GM19328 (cell line): ENCODE measurements around the gene FLNB.

Experiments used
- ATAC-seq: cut with Tn5 transposase; IDR thresholded peaks from one replicate; pipeline ENCODE4 v1.9.1; 2021; ENCODE audit warnings: mild to moderate bottlenecking, moderate library complexity; ENCODE audit not compliant: unreplicated experiment

Gene FLNB

DNA sequence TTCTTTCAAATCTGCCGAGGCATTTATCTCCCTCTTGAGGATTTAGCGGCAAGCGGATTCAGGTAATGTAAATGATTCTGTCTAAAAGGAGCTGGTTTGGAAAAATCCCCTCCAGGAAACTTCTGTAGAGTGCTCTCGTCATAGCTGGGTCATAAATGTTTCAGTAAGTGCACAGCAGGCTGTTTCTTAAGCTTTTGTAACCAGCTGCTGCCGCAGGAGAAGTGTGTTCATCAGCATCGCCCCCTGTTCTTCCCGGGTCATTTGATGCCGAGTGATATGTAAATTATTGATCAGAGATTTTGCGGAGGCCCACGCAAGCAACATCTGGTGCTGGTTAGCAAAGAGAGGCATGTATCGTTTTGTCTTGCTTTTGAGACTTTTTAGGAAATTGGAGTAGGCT is 149.5 kb downstream of the FLNB start:
- no peak for ATAC-seq

DNA sequence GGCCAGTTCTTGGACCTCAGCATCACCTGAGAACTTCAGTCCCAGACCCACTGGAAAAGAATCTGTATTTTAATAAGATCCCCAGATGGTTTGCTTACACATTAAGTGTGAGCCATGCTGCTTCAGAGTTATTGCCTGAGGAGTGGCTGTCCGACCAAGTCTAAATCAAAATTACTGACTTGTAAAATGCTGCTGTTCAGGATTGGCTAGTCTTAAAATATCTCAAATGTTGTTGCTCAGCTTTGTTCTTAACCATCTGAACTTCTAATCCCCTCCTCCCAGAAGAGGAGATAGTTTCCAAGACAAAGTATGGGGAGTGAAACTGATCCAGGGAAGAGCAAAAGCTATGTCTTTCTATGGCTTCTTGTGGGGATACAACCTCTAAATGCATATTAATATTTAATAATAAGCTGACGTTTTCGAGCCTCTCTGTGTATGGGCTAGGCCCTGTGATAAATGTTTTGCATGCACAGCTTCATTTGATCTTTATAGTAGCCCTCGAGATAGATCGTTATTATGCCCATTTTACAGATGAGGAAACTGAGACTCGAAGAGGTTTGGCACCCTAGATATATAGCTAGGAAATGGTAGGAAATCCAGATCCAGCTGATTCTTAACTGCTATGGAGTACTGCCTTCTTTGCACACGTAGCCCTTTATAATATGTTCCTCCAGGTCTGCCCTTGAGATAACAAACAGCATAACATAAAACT is 150.4 kb downstream of the FLNB start:
- no peak for ATAC-seq

DNA sequence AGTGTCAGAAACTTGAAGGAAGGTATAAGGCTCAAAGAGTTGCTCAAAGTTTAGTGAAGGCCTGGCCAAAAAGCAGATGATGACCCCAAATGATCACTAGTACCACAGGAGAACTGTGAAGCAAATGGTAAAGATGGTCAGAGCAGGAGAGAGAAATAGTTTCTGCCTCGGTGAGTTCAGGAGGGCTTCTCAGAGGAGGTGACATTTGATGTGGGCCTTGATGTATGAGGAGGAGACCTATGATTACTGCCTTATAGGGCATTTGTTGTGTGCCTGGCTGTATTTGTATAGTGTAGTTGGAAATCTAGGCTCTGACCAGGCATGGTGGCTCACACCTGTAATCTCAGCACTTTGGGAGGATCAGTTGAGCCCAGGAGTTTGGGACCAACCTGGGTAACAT is 152.2 kb downstream of the FLNB start:
- ATAC-seq = no peak

DNA sequence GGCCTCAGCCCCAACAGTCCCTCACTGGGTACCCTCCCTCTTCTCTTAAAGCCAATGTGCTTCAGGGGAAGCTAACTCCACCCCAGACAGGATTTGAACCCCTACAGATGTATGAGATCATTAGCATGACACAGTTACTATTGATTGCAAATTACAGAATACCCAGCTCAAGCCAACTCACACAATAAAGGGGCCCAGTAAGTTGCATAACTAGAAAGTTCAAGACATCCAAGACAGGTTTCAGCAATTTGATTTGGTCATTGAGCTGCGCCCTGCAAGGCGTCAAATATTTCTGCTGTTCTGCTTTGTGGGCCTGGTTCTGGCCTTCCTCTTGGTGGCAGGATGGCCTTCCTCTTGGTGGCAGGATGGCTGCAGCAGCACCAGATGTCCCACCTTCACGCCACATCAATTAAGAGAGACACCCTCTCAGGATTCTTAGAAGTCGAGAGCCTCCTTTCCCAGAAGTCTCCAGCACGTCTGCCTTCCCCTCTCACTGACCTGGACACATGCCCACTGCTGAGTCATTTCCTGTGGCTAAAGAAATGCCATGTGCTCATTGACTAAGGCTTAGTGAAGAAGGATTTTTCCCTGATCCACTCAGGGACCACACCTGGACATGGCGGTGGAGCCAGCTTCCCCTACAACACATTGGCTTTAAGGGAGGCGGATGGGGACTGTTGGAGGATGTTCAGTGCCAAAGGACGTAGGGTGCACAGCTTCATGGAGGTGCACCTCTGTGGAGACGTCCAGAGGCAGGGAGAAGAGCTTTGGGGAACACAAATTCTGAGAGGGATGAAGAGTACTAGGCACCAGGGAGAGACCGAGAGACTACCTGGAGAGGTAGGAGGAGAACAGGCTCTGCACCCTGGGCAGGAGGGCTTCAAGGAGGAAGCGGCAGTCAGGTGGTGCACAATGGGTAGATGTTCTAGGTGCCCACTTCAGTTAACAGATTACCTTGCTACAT is 153.5 kb downstream of the FLNB start:
- ATAC-seq = no peak

DNA sequence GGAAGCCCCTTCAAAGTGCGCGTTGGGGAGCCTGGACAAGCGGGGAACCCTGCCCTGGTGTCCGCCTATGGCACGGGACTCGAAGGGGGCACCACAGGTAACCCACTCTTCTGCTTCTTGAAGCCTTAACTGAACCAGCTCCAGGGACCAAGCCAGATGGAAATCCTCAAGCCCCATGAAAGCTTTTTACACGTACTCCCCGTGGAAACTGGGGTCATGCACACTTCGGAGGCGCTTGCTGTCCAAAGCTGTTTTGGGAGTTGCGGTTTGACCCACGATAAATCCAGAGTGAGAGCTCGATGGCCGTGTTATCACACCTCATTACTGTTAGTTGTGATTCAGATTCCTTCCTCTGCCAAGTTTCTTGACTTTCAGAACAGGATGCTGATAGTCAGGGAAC is 155.0 kb downstream of the FLNB start:
- ATAC-seq = no peak

DNA sequence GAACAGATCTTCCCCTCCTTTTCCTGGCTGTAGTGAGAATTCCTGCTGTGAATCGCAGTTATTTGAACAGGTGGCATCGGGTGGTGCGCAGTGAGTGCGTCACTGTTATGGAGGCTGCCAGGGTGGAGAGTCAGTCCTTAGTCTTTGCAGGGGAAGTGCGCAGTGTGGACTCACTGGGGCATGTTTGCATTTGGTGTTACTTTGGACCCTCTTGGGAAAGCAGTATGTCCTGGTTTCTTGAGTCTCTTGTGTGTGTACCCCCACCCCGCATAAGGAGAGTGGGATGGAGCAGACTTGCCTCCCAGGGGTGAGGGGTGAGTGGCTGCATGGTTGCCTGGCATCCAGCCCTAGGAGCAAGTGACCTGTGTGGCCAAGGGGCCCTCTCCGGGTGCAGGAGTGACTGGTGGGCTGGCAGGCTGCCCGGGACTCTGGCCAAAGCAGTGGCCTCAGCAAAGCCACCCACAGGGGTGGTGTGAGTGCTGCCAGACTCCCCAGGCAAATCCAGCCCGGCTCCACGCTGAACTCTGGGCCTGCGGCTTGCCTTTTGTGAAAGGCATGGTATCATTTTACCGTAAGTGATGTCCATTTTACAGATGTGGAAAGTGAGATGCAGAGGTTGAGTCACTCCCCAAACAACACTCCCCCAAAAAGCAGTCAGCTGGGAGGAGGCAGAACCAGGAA is 156.1 kb downstream of the FLNB start:
- no peak for ATAC-seq

DNA sequence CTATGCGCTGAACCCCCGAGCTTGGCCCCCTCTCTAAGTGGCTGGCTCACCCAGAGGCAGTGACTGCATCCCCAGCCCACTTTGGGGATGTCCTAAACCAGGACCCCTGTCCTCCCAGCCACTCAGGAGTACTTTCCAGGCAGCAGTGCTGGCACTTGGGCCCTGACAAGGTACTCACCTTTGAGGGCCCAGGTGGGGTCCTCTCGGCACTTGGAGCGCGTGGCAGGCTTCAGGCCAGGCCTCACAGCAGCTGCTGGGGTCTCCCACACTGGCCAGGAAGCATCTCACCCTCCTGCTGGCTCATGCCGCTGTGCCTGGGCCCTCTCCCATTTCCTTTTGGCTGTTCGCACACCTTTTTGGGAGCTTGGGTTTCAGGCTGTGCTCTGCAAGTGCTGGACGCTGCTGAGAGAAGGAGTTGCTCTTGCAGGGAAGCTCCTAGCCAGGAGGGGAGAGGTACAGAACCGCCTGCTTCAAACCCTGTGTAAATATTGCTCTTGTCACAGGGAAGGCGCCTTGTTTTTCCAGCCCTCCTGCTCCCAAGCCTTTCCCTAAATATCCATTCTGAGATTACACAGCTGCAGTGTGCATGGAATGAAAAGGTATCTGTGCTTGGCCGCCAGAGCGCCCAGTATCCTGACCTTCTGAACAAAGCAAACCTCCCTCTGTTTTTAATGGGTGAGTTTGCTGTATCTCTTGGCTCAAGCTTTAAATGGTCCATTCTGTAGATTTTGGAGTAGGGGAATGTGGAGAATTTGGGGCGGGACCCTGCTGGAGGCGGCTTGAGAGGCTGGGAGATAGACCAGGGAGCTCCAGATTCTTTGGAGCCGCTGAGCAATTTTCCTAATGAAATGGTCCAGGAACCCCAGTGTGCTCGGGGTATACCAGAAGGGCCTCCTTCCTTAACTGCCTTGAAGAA is 156.9 kb downstream of the FLNB start:
- no peak for ATAC-seq

DNA sequence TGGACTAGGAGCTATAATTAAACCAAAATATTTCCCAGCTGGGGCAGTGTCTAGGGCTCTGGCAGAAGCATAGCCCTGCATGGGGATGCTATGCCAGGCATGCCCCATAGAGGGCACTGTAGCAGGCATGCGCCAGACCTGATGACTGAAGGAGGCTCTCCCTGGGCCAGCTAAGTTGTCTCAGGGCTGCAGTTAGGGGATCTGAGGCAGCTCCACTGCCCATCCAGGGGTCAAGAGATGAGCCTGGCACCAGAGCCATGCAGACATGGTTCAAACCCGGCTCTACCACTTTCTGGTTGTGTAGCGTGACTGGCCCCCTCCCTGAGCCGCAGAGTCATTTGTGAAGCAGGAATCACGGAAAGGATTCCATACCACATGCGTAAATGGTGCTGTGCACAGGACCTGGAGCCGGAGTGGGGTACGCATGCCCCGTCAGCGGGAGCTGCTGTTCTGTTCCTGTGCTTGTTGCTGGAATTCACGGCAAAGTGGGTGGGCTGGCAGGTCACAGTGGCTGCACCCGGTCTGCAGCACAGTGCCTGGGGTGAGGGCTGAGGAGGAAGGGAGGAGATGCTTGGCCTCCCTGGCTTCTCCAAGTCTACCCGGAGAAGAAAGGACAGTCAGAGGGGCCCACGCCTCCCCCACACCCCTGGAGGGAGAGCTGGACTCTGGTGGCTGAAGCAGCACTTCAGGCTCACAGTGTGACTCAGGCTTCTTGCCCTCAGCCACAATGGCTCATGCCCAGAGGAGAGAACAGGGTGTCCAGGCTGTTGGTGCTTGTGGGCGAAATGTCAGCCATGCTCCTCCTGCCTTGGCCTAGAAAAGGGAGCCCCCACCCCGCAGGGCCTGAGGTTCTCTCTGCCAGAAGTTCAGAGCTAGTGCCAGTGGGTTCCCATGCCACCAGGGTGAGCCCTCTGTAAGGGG is 159.5 kb downstream of the FLNB start:
- ATAC-seq = no peak

DNA sequence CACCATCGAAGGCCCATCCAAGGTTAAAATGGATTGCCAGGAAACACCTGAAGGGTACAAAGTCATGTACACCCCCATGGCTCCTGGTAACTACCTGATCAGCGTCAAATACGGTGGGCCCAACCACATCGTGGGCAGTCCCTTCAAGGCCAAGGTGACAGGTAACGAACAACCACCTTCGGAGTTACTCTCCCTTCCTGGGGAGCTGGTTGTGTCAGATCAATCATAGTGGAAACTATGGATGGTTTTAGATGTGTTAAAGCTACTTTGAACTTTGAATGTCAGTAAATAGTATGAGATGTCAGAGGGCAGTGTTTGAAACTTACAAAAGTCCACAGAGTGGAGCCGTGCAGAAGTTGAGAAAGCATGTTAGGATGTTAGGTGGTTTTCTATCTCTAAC is 160.3 kb downstream of the FLNB start:
- ATAC-seq = no peak

DNA sequence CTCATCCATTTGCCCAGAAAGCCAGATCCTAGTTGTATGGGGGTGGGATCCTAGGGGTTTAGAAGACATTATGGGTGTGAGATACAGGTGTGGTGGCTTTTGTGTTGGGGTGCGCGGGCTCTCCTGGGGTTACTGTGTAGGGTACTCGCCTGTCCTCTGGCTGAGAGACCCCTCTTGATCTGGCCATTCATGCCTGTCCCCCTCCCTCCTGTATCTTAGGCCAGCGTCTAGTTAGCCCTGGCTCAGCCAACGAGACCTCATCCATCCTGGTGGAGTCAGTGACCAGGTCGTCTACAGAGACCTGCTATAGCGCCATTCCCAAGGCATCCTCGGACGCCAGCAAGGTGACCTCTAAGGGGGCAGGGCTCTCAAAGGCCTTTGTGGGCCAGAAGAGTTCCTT is 161.1 kb downstream of the FLNB start:
- ATAC-seq = no peak

DNA sequence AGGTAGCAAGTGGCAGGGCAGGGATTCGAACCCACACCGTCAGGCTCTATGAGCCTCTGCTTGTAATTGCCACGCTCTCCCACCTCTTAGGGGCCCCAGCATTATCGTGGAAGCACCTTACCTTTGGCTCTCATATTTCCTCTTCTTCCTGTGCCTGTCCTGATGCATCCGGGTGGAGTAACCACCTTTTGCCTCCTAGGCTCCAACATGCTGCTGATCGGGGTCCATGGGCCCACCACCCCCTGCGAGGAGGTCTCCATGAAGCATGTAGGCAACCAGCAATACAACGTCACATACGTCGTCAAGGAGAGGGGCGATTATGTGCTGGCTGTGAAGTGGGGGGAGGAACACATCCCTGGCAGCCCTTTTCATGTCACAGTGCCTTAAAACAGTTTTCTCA is 162.2 kb downstream of the FLNB start:
- no peak for ATAC-seq

DNA sequence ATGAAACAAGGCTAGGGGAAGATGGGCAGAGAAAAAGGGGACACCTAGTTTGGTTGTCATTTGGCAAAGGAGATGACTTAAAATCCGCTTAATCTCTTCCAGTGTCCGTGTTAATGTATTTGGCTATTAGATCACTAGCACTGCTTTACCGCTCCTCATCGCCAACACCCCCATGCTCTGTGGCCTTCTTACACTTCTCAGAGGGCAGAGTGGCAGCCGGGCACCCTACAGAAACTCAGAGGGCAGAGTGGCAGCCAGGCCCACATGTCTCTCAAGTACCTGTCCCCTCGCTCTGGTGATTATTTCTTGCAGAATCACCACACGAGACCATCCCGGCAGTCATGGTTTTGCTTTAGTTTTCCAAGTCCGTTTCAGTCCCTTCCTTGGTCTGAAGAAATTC is 162.9 kb downstream of the FLNB start:
- ATAC-seq = no peak

DNA sequence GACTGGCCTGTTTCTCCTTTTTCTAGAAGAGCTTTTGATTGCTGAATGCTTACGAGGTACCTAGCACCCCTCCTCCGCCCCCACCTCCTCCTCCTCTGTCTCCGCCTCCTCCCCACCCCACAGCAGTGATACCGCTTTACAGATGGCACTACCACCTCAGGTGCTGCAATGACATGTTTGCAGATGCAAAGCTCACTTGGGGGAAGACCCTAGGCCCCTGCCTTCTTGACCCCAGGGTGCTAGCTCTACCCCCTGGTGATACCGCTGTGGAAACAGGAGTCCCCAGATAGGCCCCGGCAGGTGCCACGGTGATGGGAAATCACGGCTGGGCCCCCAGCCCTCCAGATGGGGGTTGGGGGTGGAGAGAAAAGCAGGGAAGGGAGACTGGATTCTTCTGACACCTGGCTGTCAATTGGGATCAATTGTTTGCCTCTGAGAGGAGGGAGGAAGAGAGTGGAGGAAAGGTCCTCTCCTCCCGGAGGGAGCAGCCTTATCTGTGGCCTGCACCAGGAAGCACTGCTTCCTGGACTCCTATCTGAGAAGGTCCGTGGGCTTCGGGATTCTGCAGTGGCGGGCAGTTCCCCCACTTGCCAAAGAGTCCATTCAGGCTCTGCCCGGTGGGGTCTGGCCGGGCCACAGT is 164.9 kb downstream of the FLNB start:
- no peak for ATAC-seq

DNA sequence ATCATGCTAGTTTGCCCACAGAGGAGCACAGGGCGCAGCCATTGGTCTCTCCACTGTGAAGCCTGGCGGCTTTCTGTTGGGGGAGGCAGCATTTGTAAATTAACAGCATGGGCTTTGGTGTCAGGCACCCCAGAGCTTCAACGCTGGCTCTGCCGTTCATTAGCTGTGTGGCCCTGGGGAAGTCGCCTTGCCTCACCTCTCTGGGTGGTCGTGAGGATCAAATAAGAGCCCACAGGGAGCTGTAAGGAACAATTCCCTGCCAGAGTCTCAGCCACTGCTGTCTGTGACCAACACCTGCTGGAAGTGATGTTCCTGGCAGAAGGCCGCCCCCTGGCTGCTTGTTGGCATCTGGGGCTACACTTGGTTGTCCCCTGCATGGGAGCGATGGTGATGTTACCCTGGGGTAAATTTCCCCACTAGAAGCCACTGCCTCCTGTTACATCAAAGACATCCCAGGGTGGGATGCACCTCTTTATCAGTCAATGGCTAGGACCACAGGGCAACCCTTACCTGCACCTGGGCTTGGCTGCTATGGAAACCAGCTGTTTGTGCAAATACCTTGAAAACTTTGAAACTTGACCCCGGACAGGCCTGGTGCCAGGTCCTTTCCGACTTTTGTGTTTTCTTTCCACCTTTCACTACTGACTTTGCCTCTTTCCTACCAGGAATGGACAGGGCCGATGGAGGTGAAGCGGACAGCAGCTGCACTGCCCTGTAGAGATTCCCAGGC is 165.6 kb downstream of the FLNB start:
- ATAC-seq = no peak

DNA sequence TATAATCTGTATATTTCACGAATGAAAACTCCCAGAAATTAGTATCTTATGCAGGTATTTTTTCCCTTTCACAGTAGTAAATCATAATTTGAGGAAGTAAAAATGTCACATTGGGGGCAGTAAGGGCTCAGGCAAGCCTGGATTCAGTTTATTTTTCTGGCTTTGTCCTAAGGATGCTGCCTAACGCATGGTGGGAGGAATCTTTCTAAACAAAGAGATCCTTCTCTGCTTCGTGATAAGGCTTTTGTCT is 166.9 kb downstream of the FLNB start:
- ATAC-seq = no peak

DNA sequence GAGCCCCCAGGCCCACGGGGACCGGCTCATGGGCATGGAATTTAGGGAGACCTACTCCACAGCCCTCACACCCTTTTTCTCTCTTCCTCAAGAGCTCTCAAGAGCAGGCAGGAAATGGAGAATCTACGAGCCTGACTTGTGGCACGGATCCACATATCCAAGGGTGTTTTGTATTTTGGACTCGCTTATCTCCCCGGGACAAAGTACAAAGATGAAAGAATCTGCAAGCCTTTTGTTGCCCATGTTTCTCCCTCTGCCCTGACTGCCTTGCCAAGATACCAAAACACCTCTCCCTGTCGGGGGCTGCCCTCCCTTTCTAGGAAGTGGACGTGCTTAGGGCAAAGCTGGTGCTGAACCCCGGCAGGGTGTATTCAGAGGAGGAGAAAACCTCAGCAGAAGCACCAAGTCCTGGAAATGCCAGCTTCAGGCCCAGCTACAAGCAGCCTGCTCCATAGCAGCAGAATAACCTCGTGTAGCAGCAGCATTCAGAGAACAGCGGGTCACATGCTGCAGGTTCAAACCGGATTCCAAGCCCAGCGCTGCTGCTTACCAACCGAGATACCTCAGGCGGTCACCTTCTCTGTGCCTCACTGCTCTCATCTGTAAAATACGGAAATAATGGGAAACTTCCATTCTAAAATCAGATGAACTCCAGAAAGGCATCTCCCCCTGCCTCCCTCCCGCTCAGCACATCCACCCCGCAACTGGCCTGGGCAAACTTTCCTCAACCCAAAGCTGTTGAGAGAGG is 167.4 kb downstream of the FLNB start:
- ATAC-seq = no peak

DNA sequence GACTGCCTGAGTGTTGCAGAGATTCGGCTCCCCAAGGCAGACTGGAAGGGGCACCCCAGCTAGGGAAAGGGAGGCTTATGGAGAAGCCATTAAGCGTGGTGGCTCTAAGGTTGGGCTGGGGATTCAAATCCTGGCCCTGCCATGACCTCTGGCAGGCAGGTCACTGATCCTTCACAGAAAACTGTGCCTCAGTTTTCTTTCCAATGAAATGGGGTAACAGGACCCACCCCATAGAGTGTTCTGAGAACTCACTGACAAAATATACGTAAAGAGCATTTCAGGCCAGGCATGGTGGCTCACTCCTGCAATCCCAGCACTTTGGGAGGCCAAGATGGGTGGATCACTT is 167.9 kb downstream of the FLNB start:
- ATAC-seq = no peak

DNA sequence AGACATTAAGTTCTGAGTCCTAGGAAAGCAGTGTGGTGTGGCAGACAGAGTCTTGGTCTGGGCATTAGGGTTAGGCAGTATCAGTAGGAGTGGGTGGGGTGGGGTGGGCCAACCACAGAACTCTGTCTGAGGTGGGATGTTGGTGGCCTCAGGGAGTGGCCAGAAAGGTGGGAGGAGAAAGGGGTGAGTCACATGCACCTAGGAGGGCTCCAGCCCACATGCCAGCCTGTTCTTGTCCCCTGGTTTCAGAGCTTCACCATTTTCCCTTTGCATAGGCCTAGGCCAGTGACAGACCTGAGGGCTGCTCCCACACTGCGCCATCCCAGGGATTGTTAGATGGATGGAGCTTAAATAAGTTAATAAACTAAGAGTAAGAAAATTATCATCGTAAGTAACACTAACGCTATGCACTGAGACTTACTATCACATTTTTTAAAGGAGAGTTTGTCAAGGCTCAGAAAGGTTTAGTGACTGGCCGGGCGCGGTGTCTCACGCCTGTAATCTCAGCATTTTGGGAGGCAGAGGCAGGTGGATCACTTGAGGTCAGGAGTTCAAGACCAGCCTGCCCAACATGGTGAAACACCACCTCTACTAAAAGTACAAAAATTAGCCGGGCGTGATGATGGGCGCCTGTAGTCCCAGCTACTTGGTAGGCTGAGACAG is 168.7 kb downstream of the FLNB start:
- no peak for ATAC-seq
